Keratinocyte (primary cell): ENCODE data around the gene KMT2D. TPM values are rescaled to one million over a fixed set of nuclear protein-coding genes. Genes with fewer than 3 reads are reported as not detected.

Experiments
- DNase-seq: peaks from one replicate; pipeline ENCODE4 v3.0.0-alpha.2; 2011; ENCODE audit warnings: low read depth, missing footprints, low spot score
- FAIRE-seq: peaks from 2 replicates; lab custom pipeline; 2011; peaks lifted over from hg19 to GRCh38; lab: Jason Lieb, UNC
- H2AFZ ChIP-seq: 2 replicates; pipeline ENCODE4 v1.6.0; 2012; ENCODE audit warnings: low read length, control low read depth, inconsistent platforms; ENCODE audit not compliant: control insufficient read depth
- H3K27ac ChIP-seq: 2 replicates; pipeline ENCODE4 v1.5.1; 2011; ENCODE audit warnings: low read length; ENCODE audit not compliant: control insufficient read depth, insufficient read depth
- H3K27me3 ChIP-seq: 3 replicates; pipeline ENCODE4 v1.6.0; 2011; ENCODE audit warnings: low read length; ENCODE audit not compliant: control insufficient read depth, insufficient read depth; ENCODE audit errors: extremely low read depth
- H3K36me3 ChIP-seq, 2 experiments: 2 replicates in 1 of 2; 3 replicates in 1 of 2; pipeline ENCODE4 v1.5.1; 2011; ENCODE audit warnings: low read length in 2 of 2, mild to moderate bottlenecking in 1 of 2; ENCODE audit not compliant: control insufficient read depth in 2 of 2, insufficient read depth in 2 of 2; ENCODE audit errors: extremely low read depth in 1 of 2
- H3K4me1 ChIP-seq: 3 replicates; pipeline ENCODE4 v1.5.1; 2011; ENCODE audit warnings: low read length; ENCODE audit not compliant: control insufficient read depth, insufficient read depth; ENCODE audit errors: extremely low read depth
- H3K4me2 ChIP-seq: 3 replicates; pipeline ENCODE4 v1.6.0; 2011; ENCODE audit warnings: low read depth, low read length; ENCODE audit not compliant: control insufficient read depth, insufficient read depth; ENCODE audit errors: extremely low read depth
- H3K4me3 ChIP-seq, 3 experiments: fragments of 200-600 bp in 1 of 3; sonication (generic) in 1 of 3; 2 replicates in 2 of 3; 3 replicates in 1 of 3; pipeline ENCODE4 v1.5.1; 2011 to 2016; ENCODE audit warnings: low read length in 3 of 3, mild to moderate bottlenecking in 3 of 3, control low read depth in 2 of 3, inconsistent platforms in 1 of 3, low read depth in 1 of 3, mixed read lengths in 1 of 3, mixed run types in 1 of 3, moderate library complexity in 1 of 3; ENCODE audit not compliant: control insufficient read depth in 2 of 3, insufficient read depth in 2 of 3; ENCODE audit errors: extremely low read depth in 1 of 3
- H3K79me2 ChIP-seq: 2 replicates; pipeline ENCODE4 v1.6.0; 2012; ENCODE audit warnings: low read length; ENCODE audit not compliant: control insufficient read depth, insufficient read depth
- H3K9ac ChIP-seq: 3 replicates; pipeline ENCODE4 v1.6.0; 2011; ENCODE audit warnings: low read length; ENCODE audit not compliant: control insufficient read depth, insufficient read depth; ENCODE audit errors: extremely low read depth
- H3K9me1 ChIP-seq: 3 replicates; pipeline ENCODE4 v1.6.0; 2011; ENCODE audit warnings: low read length; ENCODE audit not compliant: control insufficient read depth, insufficient read depth; ENCODE audit errors: extremely low read depth
- H3K9me3 ChIP-seq: 2 replicates; pipeline ENCODE4 v1.5.1; 2012; ENCODE audit warnings: low read depth, low read length; ENCODE audit not compliant: control insufficient read depth
- H4K20me1 ChIP-seq: 3 replicates; pipeline ENCODE4 v1.6.0; 2011; ENCODE audit warnings: low read length; ENCODE audit not compliant: control insufficient read depth, insufficient read depth; ENCODE audit errors: extremely low read depth
- EZH2 ChIP-seq: IDR thresholded peaks from one replicate; pipeline ENCODE4 v1.6.1; 2012; ENCODE audit warnings: inconsistent platforms, mild to moderate bottlenecking, low read length, moderate library complexity
- dilution Hi-C: fragments of 300-500 bp; cut with MboI; formaldehyde crosslinking; loops from one replicate; pipeline ENCODE4 v1.7.0; 2020; ENCODE audit warnings: low sequenced_read_pairs; ENCODE audit not compliant: extremely low pct_ligation_motif_present
- polyA plus RNA-seq, 5 experiments: library from polyadenylated mRNA; depleted of rRNA in 3 of 5; stranded (reverse) in 3 of 5; stranded (forward) in 1 of 5; unstranded in 1 of 5; fragments of >200 nt; gene quantifications; 1 replicate in 1 of 5; 2 replicates in 3 of 5; 3 replicates in 1 of 5; pipeline versions ENCODE4 v1.2.1 to v1.2.3, GENCODE V29; 2011 to 2012; ENCODE audit warnings: missing spikeins in 2 of 5, low read depth in 1 of 5, low replicate concordance in 1 of 5
- TF ChIP-seq, protein P1 (sequence below), 3 experiments: IDR thresholded peaks in 1 of 3; conservative IDR thresholded peaks in 1 of 3; optimal IDR thresholded peaks in 1 of 3; 2 replicates in 2 of 3; 3 replicates in 1 of 3; pipeline versions ENCODE3 to v1.5.1; 2011; ENCODE audit warnings: low read length in 3 of 3, mild to moderate bottlenecking in 3 of 3, moderate library complexity in 2 of 3, control low read depth in 1 of 3, inconsistent platforms in 1 of 3; ENCODE audit not compliant: insufficient read depth in 2 of 3; ENCODE audit errors: extremely low read depth in 1 of 3

The KMT2D gene
- polyA plus RNA-seq, 1 donor (not counting 4 experiments of a cell fraction or from before 2014, with no cell fraction given) = 9.8 TPM

DNA sequence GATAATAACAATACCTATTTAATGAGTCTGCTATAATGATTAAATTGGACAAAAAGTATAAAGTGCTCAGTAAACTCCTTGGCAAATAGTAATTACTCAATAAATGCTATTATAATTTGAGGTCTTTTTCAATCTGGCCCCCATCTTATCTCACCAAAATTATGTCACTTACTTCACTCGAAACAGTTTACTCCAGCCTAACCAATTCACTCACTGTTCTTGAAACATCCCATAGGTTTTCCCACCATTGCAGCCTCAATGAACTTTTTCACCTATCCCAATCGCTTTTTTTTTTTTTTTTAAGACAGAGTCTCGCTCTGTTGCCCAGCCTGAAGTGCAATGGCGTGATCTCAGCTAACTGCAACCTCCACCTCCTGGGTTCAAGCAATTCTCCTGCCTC lies 24.6 kb downstream of the KMT2D start:
- Histone ChIP-seq H3K9ac (no peak overlapping the region), H3K4me2 (no peak overlapping the region), H3K79me2 (peaks cover 3% of the 10 kb centered on the region), H3K27ac (no peak overlapping the region), H3K4me1 (no peaks in the 10 kb centered on the region), H2AFZ (no peak overlapping the region), H3K27me3 (no peaks in the 10 kb centered on the region), H4K20me1 (peaks cover 6% of the 10 kb centered on the region), H3K4me3 (no peak overlapping the region), H3K36me3 (peaks cover 62 to 67% of the 10 kb centered on the region in 2 experiments), H3K9me3 (no peaks in the 10 kb centered on the region), H3K9me1 (peaks cover 2% of the 10 kb centered on the region)
- no peak for TF ChIP-seq EZH2
- TF ChIP-seq, protein P1, sequence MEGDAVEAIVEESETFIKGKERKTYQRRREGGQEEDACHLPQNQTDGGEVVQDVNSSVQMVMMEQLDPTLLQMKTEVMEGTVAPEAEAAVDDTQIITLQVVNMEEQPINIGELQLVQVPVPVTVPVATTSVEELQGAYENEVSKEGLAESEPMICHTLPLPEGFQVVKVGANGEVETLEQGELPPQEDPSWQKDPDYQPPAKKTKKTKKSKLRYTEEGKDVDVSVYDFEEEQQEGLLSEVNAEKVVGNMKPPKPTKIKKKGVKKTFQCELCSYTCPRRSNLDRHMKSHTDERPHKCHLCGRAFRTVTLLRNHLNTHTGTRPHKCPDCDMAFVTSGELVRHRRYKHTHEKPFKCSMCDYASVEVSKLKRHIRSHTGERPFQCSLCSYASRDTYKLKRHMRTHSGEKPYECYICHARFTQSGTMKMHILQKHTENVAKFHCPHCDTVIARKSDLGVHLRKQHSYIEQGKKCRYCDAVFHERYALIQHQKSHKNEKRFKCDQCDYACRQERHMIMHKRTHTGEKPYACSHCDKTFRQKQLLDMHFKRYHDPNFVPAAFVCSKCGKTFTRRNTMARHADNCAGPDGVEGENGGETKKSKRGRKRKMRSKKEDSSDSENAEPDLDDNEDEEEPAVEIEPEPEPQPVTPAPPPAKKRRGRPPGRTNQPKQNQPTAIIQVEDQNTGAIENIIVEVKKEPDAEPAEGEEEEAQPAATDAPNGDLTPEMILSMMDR (optimal IDR thresholded peaks at IDR 0.05 in 1 of 3, IDR thresholded peaks at IDR 0.05 in 1 of 3, conservative IDR thresholded peaks at IDR 0.05 in 1 of 3; ENCODE audit: extremely low read depth in 1 of 3, insufficient read depth in 2 of 3, low read length in 3 of 3) = no peak
- dilution Hi-C loops = no loop called here
- FAIRE-seq (no peak), DNase-seq (no peak)

DNA sequence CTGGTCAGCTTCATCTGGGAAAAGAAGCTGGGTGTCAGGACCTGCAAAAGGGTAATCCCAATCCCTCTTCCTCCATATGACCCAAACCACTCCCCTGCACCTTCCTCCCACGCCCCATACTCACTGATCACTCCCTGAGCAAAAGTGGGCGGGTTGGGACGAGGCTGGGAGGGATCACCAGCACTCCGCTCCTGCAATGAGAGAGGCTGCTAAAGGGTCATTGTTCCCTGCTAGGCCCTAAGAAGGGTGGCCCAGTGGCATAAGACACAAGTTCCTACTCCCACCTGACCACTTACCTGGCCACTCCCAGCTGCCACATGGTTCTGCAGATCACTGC lies 26.3 kb downstream of the KMT2D start:
- no peak overlapping the region for H2AFZ ChIP-seq
- H3K27me3 ChIP-seq = no peaks in the 10 kb centered on the region
- H3K36me3 ChIP-seq = peaks cover 60 to 63% of the 10 kb centered on the region in 2 experiments
- no peak overlapping the region for H3K4me2 ChIP-seq
- no peaks in the 10 kb centered on the region for H3K4me1 ChIP-seq
- TF ChIP-seq, protein P1 (optimal IDR thresholded peaks at IDR 0.05 in 1 of 3, IDR thresholded peaks at IDR 0.05 in 1 of 3, conservative IDR thresholded peaks at IDR 0.05 in 1 of 3; ENCODE audit: extremely low read depth in 1 of 3, insufficient read depth in 2 of 3, low read length in 3 of 3) = no peak
- TF ChIP-seq EZH2 = no peak
- H4K20me1 ChIP-seq = peaks cover 6% of the 10 kb centered on the region
- DNase-seq (no peak), FAIRE-seq (no peak)
- dilution Hi-C loops = no loop called here
- no peak overlapping the region for H3K27ac ChIP-seq
- no peak overlapping the region for H3K4me3 ChIP-seq
- H3K9ac ChIP-seq = no peak overlapping the region
- peaks cover 3% of the 10 kb centered on the region for H3K79me2 ChIP-seq
- no peaks in the 10 kb centered on the region for H3K9me3 ChIP-seq
- peaks cover 2% of the 10 kb centered on the region for H3K9me1 ChIP-seq
